Kidney (tissue), 14 donors: ENCODE measurements around the gene LEO1. TPM values are rescaled to one million over a fixed set of nuclear protein-coding genes. Genes with fewer than 3 reads are reported as not detected.

ENCODE experiments used
- DNase-seq, 5 donors: peaks; one replicate each; pipeline ENCODE4 v3.0.0-alpha.2; 2013 to 2020
- FAIRE-seq: peaks from 2 replicates; lab custom pipeline; 2012; peaks lifted over from hg19 to GRCh38; lab: Jason Lieb, UNC
- H3K27ac ChIP-seq, 2 donors: one replicate each; pipeline ENCODE4 v1.7.0; 2013; ENCODE audit warnings: low read depth in 2 of 2, low read length in 2 of 2, inconsistent platforms in 1 of 2
- H3K27me3 ChIP-seq: one replicate; pipeline ENCODE4 v1.7.1; 2013; ENCODE audit warnings: low read length, inconsistent platforms; ENCODE audit not compliant: control insufficient read depth, insufficient read depth
- H3K36me3 ChIP-seq, 3 donors: one replicate each; pipeline versions ENCODE4 v1.7.0 to v1.7.1; 2013; ENCODE audit warnings: low read length in 3 of 3, control low read depth in 1 of 3, inconsistent platforms in 1 of 3; ENCODE audit not compliant: insufficient read depth in 3 of 3, control insufficient read depth in 2 of 3
- H3K4me1 ChIP-seq, 3 donors: one replicate each; pipeline versions ENCODE4 v1.7.0 to v1.7.1; 2013; ENCODE audit warnings: low read length in 3 of 3, inconsistent platforms in 1 of 3, low read depth in 1 of 3; ENCODE audit not compliant: control insufficient read depth in 2 of 3, insufficient read depth in 2 of 3
- H3K4me3 ChIP-seq, 3 donors: one replicate each; pipeline versions ENCODE4 v1.7.0 to v1.8.1; 2013; ENCODE audit warnings: low read length in 3 of 3, control low read depth in 1 of 3, inconsistent platforms in 1 of 3
- H3K9ac ChIP-seq, 3 donors: one replicate each; pipeline versions ENCODE4 v1.7.0 to v1.7.1; 2013; ENCODE audit warnings: low read length in 3 of 3, control low read depth in 1 of 3, inconsistent platforms in 1 of 3
- H3K9me3 ChIP-seq, 3 donors: one replicate each; pipeline versions ENCODE4 v1.7.0 to v1.7.1; 2013; ENCODE audit warnings: low read length in 3 of 3, control low read depth in 1 of 3, inconsistent platforms in 1 of 3; ENCODE audit not compliant: control insufficient read depth in 2 of 3, insufficient read depth in 1 of 3
- intact Hi-C: fragments of 100-400 bp; cut with DNase I; formaldehyde crosslinking; loops from one replicate; pipeline ENCODE4 v1.11.1; 2022
- polyA plus RNA-seq: library from polyadenylated mRNA; stranded (reverse); fragments of 350-450 nt; fragmentation: Illumina TruSeq; extraction: RNeasy Lipid Tissue Mini Kit (QIAGEN cat#74804); gene quantifications from one replicate; pipeline ENCODE4 v1.2.3, GENCODE V29; 2014; ENCODE audit warnings: low read depth, low replicate concordance; ENCODE audit not compliant: insufficient read depth
- total RNA-seq: library from RNA; stranded (reverse); fragmentation: NEBNext Ultra II Directional; extraction: Animal tissue kit (Norgen Biotek cat#: 25700); gene quantifications from one replicate; pipeline ENCODE4 v1.2.1, GENCODE V29; 2021
- TF ChIP-seq, protein P1 (sequence below): IDR thresholded peaks from 3 replicates; pipeline ENCODE4 v1.5.1; 2012; ENCODE audit warnings: mild to moderate bottlenecking, moderate library complexity, borderline replicate concordance; ENCODE audit not compliant: insufficient read depth; ENCODE audit errors: extremely low read depth
- donor health status: control.
- donor health status: control.
- donor health status: control.
- donor health status: control.
- donor health status: control.
- donor health status: DM: yes; HTN: yes; CAD: no.
- donor health status: Normal renal cell carcinoma (clear cell type).

Gene LEO1
- total and polyA plus RNA-seq, 2 donors from 2014 or later: 12.1 to 14.5 TPM

GRCh38 chr15:51935466-51936104 is 36.0 kb downstream of the LEO1 start:
- Histone ChIP-seq H3K4me3 (no peak overlapping the region), H3K36me3 (peaks cover 0 to 7% (median 4%) of the 10 kb centered on the region in 3 donors), H3K9ac (no peak overlapping the region), H3K27ac (no peak overlapping the region), H3K27me3 (no peaks in the 10 kb centered on the region), H3K9me3 (no peaks in the 10 kb centered on the region), H3K4me1 (no peaks in the 10 kb centered on the region)
- FAIRE-seq (no peak), DNase-seq (no peak)
- TF ChIP-seq, protein P1, sequence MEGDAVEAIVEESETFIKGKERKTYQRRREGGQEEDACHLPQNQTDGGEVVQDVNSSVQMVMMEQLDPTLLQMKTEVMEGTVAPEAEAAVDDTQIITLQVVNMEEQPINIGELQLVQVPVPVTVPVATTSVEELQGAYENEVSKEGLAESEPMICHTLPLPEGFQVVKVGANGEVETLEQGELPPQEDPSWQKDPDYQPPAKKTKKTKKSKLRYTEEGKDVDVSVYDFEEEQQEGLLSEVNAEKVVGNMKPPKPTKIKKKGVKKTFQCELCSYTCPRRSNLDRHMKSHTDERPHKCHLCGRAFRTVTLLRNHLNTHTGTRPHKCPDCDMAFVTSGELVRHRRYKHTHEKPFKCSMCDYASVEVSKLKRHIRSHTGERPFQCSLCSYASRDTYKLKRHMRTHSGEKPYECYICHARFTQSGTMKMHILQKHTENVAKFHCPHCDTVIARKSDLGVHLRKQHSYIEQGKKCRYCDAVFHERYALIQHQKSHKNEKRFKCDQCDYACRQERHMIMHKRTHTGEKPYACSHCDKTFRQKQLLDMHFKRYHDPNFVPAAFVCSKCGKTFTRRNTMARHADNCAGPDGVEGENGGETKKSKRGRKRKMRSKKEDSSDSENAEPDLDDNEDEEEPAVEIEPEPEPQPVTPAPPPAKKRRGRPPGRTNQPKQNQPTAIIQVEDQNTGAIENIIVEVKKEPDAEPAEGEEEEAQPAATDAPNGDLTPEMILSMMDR: no peak
- intact Hi-C loops: no loop called here

DNA sequence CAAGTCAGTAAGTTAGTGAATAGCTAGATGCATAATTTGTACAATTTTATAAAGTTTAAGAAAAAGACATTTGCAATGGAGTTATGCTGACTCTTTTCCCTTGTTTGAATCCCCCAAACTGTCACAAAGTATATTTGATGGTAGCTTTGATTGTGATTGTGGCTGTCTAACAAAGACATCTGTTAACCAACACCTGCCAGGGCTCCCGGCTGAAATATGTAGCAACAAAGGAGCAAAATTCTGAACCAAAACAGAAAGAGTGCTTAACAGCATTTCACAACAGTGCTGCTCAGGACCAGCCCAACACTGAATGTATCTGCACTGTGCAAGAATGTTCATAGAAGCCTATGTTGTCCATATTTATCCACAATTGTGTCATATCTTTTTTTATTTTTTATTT is 39.4 kb downstream of the LEO1 start:
- H3K9ac ChIP-seq: no peak overlapping the region
- no peaks in the 10 kb centered on the region for H3K4me1 ChIP-seq
- TF ChIP-seq, protein P1: no peak
- intact Hi-C loops: no loop called here
- H3K4me3 ChIP-seq: no peak overlapping the region
- H3K9me3 ChIP-seq: no peaks in the 10 kb centered on the region
- H3K27me3 ChIP-seq: no peaks in the 10 kb centered on the region
- H3K36me3 ChIP-seq: peaks cover 0 to 4% (median 0%) of the 10 kb centered on the region in 3 donors
- DNase-seq (no peak), FAIRE-seq (no peak)
- no peak overlapping the region for H3K27ac ChIP-seq

GRCh38 chr15:51931638-51932037 is 39.9 kb downstream of the LEO1 start:
- TF ChIP-seq, protein P1: no peak
- H3K27me3 ChIP-seq: no peaks in the 10 kb centered on the region
- DNase-seq: no peak
- peaks cover 0 to 4% (median 0%) of the 10 kb centered on the region in 3 donors for H3K36me3 ChIP-seq
- H3K9me3 ChIP-seq: no peaks in the 10 kb centered on the region
- FAIRE-seq: no peak
- intact Hi-C loops: no loop called here
- no peak overlapping the region for H3K27ac ChIP-seq
- H3K9ac ChIP-seq: no peak overlapping the region
- H3K4me1 ChIP-seq: no peaks in the 10 kb centered on the region
- no peak overlapping the region for H3K4me3 ChIP-seq

GRCh38 chr15:51931016-51931415 is 40.6 kb downstream of the LEO1 start:
- TF ChIP-seq, protein P1: no peak
- H3K36me3 ChIP-seq: peaks cover 0 to 4% (median 0%) of the 10 kb centered on the region in 3 donors
- no peak overlapping the region for H3K4me3 ChIP-seq
- H3K4me1 ChIP-seq: no peaks in the 10 kb centered on the region
- intact Hi-C loops: no loop called here
- FAIRE-seq (no peak), DNase-seq (no peak)
- H3K27ac ChIP-seq: no peak overlapping the region
- no peaks in the 10 kb centered on the region for H3K27me3 ChIP-seq
- no peak overlapping the region for H3K9ac ChIP-seq
- no peaks in the 10 kb centered on the region for H3K9me3 ChIP-seq
